Measurements from ENCODE around the gene CDH20. TPM values are rescaled to one million over a fixed set of nuclear protein-coding genes. Genes with fewer than 3 reads are reported as not detected.

CDH20 gene
- total RNA-seq, 4 donors from 2014 or later: 1.2 to 4.1 (median 1.6) TPM

DNA sequence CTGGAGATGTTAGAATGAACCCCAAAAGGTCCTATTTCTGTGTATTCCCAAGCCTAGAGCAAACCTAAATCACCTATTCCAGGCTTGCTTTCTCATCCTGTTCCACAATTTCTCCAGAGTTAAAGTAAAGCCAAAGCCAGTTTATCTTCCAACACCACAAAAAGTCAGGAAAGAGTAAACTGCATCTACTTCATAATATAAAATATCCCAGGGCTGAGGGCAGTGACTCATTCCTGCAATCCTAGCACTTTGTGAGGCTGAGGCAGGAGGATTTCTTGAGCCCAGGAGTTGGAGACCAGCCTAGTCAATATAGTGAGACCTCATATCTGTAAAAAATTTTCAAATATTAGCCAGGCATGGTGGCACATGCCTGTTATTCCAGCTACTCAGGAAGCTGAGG, 241.4 kb downstream of the CDH20 start:
- TF ChIP-seq, protein P1, sequence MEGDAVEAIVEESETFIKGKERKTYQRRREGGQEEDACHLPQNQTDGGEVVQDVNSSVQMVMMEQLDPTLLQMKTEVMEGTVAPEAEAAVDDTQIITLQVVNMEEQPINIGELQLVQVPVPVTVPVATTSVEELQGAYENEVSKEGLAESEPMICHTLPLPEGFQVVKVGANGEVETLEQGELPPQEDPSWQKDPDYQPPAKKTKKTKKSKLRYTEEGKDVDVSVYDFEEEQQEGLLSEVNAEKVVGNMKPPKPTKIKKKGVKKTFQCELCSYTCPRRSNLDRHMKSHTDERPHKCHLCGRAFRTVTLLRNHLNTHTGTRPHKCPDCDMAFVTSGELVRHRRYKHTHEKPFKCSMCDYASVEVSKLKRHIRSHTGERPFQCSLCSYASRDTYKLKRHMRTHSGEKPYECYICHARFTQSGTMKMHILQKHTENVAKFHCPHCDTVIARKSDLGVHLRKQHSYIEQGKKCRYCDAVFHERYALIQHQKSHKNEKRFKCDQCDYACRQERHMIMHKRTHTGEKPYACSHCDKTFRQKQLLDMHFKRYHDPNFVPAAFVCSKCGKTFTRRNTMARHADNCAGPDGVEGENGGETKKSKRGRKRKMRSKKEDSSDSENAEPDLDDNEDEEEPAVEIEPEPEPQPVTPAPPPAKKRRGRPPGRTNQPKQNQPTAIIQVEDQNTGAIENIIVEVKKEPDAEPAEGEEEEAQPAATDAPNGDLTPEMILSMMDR (IDR thresholded peaks at IDR 0.05): no peak
- no peak for TF ChIP-seq POLR2AphosphoS5 (IDR thresholded peaks at IDR 0.05)
- TF ChIP-seq POLR2A (IDR thresholded peaks at IDR 0.05): no peak
- no peak for TF ChIP-seq EP300 (IDR thresholded peaks at IDR 0.05)
- no peaks in the 10 kb centered on the region for H3K36me3 ChIP-seq
- no peaks in the 10 kb centered on the region for H3K4me1 ChIP-seq
- no peak for DNase-seq (ENCODE audit: low spot score in 2 of 2)
- H3K4me3 ChIP-seq: no peak overlapping the region
- no peak overlapping the region for H3K27ac ChIP-seq
- H3K9me3 ChIP-seq: no peaks in the 10 kb centered on the region
- no peaks in the 10 kb centered on the region for H3K27me3 ChIP-seq

DNA sequence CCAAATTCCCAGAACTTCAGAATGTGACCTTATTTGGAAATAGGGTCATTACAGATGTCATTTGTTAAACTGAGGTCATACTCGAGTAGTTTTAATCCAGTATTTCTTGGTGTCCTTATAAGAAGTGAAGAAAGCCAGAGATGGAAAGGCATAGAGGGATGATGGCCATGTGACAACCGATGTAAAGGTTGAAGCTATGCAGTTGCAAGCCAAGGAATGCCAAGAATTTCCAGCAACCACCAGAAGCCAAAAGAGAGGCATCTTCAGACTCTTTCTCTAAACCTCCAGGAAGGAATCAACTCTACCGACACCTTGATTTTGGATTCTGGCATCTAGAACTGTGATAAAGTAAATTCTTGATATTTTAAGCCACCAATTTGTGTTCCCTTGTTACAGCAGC, 242.2 kb downstream of the CDH20 start:
- Histone ChIP-seq H3K4me3 (no peak overlapping the region), H3K27ac (no peak overlapping the region), H3K9me3 (no peaks in the 10 kb centered on the region), H3K27me3 (peaks cover 3% of the 10 kb centered on the region), H3K4me1 (no peaks in the 10 kb centered on the region), H3K36me3 (no peaks in the 10 kb centered on the region)
- TF ChIP-seq, protein P1 (IDR thresholded peaks at IDR 0.05): no peak
- no peak for TF ChIP-seq POLR2A (IDR thresholded peaks at IDR 0.05)
- TF ChIP-seq POLR2AphosphoS5 (IDR thresholded peaks at IDR 0.05): no peak
- no peak for TF ChIP-seq EP300 (IDR thresholded peaks at IDR 0.05)
- DNase-seq (ENCODE audit: low spot score in 2 of 2): no peak
- 69% methylated on average over 3 of the region's 3 CpGs for WGBS

DNA sequence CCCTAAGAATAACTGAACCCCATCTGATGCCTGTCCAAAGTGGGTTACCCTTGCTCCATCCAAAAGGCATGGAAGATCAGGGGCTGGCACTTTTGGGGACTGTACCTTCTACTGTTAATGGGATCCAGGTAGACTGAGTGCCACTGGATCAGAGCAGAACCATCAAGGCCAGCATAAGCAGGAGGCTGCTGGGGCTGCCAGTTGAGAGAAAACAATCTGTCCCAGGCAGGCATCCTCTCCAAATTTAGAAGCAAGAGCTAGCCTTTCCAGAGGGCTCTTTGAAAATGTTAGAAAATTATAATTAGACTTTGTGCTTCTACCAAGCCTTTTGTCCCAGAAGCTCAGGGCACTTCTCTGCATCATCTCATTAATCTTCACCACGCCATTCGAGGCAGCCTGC, 245.6 kb downstream of the CDH20 start:
- Histone ChIP-seq H3K4me3 (no peak overlapping the region), H3K4me1 (peaks cover 17% of the 10 kb centered on the region), H3K27me3 (peaks cover 3% of the 10 kb centered on the region), H3K27ac (no peak overlapping the region), H3K36me3 (no peaks in the 10 kb centered on the region), H3K9me3 (no peaks in the 10 kb centered on the region)
- DNase-seq (ENCODE audit: low spot score in 2 of 2): no peak
- no peak for TF ChIP-seq EP300 (IDR thresholded peaks at IDR 0.05)
- TF ChIP-seq POLR2AphosphoS5 (IDR thresholded peaks at IDR 0.05): no peak
- TF ChIP-seq POLR2A (IDR thresholded peaks at IDR 0.05): no peak
- TF ChIP-seq, protein P1 (IDR thresholded peaks at IDR 0.05): no peak
- WGBS: 92% methylated on average over 2 of the region's 2 CpGs

DNA sequence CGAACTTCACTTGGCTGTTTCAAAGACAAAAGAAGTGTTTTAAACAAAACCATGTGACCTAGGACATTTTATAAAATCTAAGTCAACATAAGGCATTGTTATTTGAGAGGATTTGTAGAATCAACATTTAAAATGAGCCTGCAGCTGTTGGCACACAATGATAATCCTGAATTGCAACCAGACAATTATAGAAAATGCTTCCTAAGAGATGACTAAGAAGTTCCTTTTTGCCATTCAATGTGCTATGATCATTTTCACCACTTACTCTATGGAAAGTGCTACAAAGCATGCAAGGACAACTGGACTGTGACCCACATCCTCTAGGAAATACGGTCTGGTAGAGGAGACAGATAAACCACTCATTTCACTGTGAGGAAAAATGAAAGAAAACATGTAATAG, 246.4 kb downstream of the CDH20 start:
- no peaks in the 10 kb centered on the region for H3K36me3 ChIP-seq
- peaks cover 3% of the 10 kb centered on the region for H3K27me3 ChIP-seq
- DNase-seq (ENCODE audit: low spot score in 2 of 2): no peak
- WGBS: 50% methylated on average over 2 of the region's 2 CpGs
- H3K4me3 ChIP-seq: no peak overlapping the region
- H3K4me1 ChIP-seq: peaks cover 17% of the 10 kb centered on the region
- no peak overlapping the region for H3K27ac ChIP-seq
- H3K9me3 ChIP-seq: no peaks in the 10 kb centered on the region
- TF ChIP-seq POLR2AphosphoS5 (IDR thresholded peaks at IDR 0.05): no peak
- TF ChIP-seq, protein P1 (IDR thresholded peaks at IDR 0.05): no peak
- TF ChIP-seq POLR2A (IDR thresholded peaks at IDR 0.05): no peak
- TF ChIP-seq EP300 (IDR thresholded peaks at IDR 0.05): no peak

DNA sequence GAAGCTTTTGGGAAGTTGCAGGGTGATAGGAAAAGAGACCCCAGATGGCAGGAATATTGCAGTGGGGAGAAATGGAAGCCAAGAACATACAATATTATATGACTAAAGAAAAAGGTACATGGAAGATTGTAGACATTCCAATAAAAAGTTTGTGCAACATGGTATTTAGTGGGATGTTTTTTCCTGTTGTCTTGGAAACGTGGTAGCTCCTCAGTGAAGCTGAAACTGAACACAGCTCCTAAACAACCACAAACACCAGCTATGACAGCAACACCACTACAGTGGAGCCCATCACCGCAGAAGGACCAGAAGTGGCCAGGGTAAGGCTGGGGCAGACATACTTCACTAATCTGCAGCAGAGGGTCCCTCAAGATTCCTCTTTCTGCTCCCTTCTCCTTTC, 246.8 kb downstream of the CDH20 start:
- DNase-seq (ENCODE audit: low spot score in 2 of 2): no peak
- 81% methylated on average over 2 of the region's 2 CpGs for WGBS
- Histone ChIP-seq H3K4me3 (no peak overlapping the region), H3K27me3 (peaks cover 3% of the 10 kb centered on the region), H3K27ac (no peak overlapping the region), H3K36me3 (no peaks in the 10 kb centered on the region), H3K4me1 (peaks cover 17% of the 10 kb centered on the region), H3K9me3 (no peaks in the 10 kb centered on the region)
- TF ChIP-seq EP300 (IDR thresholded peaks at IDR 0.05) (no peak), POLR2AphosphoS5 (IDR thresholded peaks at IDR 0.05) (no peak), POLR2A (IDR thresholded peaks at IDR 0.05) (no peak)
- TF ChIP-seq, protein P1 (IDR thresholded peaks at IDR 0.05): no peak

Measured in suprapubic skin (tissue), 4 donors.